ENCODE results near the gene NDP.

DNA sequence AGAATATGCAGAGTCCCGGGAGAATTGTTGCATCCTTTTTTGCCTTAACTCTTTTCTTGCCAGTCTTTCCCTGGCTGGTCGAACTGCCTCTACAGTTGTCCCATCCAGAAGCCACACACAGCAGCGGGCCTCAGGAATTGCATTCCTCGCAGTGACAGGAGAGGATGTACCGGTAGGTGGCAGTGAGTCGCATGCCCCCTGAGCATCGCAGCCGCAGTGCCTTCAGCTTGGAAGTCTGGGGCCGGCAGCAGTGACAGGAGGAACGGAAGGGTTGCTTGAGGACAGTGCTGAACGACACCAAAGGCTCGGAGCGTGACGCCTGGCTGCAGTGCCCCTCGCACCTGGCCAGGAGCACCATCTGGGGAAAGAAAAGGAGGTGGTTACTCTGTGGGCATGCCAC, 23.5 kb downstream of the NDP start:
- TF ChIP-seq, protein P1, sequence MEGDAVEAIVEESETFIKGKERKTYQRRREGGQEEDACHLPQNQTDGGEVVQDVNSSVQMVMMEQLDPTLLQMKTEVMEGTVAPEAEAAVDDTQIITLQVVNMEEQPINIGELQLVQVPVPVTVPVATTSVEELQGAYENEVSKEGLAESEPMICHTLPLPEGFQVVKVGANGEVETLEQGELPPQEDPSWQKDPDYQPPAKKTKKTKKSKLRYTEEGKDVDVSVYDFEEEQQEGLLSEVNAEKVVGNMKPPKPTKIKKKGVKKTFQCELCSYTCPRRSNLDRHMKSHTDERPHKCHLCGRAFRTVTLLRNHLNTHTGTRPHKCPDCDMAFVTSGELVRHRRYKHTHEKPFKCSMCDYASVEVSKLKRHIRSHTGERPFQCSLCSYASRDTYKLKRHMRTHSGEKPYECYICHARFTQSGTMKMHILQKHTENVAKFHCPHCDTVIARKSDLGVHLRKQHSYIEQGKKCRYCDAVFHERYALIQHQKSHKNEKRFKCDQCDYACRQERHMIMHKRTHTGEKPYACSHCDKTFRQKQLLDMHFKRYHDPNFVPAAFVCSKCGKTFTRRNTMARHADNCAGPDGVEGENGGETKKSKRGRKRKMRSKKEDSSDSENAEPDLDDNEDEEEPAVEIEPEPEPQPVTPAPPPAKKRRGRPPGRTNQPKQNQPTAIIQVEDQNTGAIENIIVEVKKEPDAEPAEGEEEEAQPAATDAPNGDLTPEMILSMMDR (IDR thresholded peaks at IDR 0.05 in 2 of 3, conservative IDR thresholded peaks at IDR 0.05 in 1 of 3; ENCODE audit: borderline replicate concordance in 1 of 3, insufficient read depth in 1 of 3, low read depth in 2 of 3, low read length in 2 of 3), result peak; percentile 37 to 68 (median 56); a peak in 5 of 6 replicates
- TF ChIP-seq, protein P2, sequence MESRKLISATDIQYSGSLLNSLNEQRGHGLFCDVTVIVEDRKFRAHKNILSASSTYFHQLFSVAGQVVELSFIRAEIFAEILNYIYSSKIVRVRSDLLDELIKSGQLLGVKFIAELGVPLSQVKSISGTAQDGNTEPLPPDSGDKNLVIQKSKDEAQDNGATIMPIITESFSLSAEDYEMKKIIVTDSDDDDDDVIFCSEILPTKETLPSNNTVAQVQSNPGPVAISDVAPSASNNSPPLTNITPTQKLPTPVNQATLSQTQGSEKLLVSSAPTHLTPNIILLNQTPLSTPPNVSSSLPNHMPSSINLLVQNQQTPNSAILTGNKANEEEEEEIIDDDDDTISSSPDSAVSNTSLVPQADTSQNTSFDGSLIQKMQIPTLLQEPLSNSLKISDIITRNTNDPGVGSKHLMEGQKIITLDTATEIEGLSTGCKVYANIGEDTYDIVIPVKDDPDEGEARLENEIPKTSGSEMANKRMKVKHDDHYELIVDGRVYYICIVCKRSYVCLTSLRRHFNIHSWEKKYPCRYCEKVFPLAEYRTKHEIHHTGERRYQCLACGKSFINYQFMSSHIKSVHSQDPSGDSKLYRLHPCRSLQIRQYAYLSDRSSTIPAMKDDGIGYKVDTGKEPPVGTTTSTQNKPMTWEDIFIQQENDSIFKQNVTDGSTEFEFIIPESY (IDR thresholded peaks at IDR 0.05; ENCODE audit: extremely low read depth, insufficient replicate concordance, low read length), result no peak
- no peak for TF ChIP-seq SIN3A (IDR thresholded peaks at IDR 0.05; ENCODE audit: low read depth)
- no peak for TF ChIP-seq EGR1 (IDR thresholded peaks at IDR 0.05; ENCODE audit: low read depth)
- no peak for TF ChIP-seq EZH2phosphoT487 (IDR thresholded peaks at IDR 0.05; ENCODE audit: borderline replicate concordance)
- no peak for TF ChIP-seq YY1 (IDR thresholded peaks at IDR 0.05; ENCODE audit: extremely low read depth, insufficient replicate concordance, low read depth, low read length)
- no peak for TF ChIP-seq CEBPB (IDR thresholded peaks at IDR 0.05; ENCODE audit: low read depth)
- TF ChIP-seq, protein P3, sequence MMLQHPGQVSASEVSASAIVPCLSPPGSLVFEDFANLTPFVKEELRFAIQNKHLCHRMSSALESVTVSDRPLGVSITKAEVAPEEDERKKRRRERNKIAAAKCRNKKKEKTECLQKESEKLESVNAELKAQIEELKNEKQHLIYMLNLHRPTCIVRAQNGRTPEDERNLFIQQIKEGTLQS (IDR thresholded peaks at IDR 0.05), result no peak
- TF ChIP-seq ELF1 (IDR thresholded peaks at IDR 0.05; ENCODE audit: borderline replicate concordance, low read depth), result no peak
- TF ChIP-seq POLR2A (IDR thresholded peaks at IDR 0.05; ENCODE audit: borderline replicate concordance, extremely low read depth, insufficient read depth, insufficient read length), result no peak
- no peak for TF ChIP-seq POLR2AphosphoS5 (IDR thresholded peaks at IDR 0.05; ENCODE audit: low read depth, low read length)
- no peak for TF ChIP-seq ZNF274 (IDR thresholded peaks at IDR 0.05; ENCODE audit: low read depth, low read length)

Data from HCT116 (cell line).